Kidney glomerular epithelial cell (primary cell): ENCODE measurements around the gene SPTLC2.

Source experiments
- DNase-seq: peaks from one replicate; lab custom pipeline; 2025; lab: John Stamatoyannopoulos, UW

SPTLC2 gene

DNA sequence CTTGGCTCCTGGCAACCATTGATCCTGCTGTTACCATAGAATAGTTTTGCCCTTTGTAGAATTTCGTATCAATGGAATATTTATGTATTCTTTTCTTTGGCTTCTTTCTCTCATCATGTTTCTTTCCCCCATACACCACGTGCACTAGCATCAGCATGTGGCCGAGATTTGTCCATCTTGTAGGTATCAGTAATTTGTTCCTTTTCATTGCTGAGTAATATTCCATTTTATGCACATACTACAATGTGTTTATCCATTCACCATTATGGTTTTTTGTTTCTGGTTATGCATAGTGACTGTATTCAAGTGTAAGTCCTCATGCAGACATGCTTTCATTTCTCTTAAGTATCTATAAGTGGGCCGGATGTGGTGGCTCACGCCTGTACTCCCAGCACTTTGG, 113.3 kb downstream of the SPTLC2 start:
- no peak for DNase-seq

- DNase-seq = no peak
These were observed 114.2 kb downstream of the SPTLC2 start for GRCh38 chr14:77502109-77502782.

DNA sequence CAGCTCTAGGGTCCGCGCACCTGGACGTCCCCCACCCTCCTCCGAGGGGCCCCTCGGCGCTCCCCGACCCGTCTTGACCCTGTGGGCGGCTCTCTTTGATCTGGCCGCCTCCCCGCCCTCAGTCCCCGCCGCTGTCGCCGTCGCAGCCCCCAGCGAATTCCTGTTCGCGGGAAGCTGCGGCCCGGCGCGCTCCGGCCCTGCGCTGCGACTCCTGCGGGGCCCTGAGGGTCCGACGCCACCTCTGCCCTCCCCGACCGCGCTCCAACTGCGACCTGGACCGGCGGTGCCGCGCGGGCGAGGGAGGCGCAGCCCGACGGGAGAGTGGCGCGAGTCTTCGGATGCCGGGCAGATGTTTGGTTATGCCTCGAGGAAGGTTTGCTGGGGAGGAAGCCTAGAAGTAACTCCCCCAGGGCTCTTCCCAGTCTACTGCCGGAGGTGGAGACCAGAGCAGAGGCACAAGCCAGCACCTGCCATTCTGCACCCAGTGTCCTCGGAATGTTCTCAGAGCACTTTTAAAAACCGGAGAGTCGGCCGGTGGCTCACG, 117.4 kb downstream of the SPTLC2 start:
- no peak for DNase-seq

DNA sequence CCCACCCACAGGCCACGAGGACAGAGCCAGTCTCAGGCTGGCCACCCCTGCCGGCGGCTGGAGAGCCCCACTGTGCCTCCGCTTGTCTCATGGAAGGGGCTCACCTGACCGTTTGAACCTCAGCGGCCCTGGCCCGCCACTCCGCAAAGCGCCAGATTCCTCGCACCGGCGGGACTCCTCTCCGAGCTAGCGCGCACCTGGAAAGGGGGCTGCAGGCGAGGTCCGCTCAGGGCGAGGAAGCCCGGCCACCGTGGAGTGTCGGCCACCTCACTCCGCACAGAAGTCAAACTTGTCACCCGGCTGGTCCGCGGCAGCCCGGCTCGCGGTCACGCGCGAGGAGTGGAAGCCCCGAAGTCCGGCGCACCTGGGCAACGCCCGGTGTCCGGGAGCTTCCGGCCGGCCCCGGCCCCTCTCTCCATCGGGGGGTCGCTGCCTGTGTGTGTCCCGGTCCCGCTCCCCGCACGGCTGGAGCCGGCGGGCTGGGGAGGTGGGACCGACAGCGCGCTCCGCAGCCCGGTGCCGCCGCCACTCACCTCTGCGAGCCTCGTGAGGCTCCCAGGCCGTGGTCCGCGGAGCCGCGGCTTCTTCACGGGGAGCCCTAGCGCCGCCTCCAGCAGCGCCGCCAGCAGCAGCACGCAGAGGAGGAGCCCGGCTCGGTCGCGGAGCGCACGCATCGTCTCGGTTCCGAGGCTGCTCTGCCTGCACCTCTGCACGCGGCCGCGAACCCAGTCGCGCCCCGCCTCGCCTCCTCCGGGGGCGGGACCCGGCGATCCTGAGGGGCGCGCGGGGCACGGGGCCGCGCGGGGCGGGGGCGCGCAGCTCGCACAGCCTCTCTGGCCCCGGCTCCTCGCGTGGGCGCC, 118.1 kb downstream of the SPTLC2 start, which contains the start of gene ISM2:
Gene ISM2 (minus strand): TSS at position 697 of the 860 bp plus-strand sequence. CDS start 23 bp downstream, at position 674.
- no peak for DNase-seq

- DNase-seq = no peak
These were observed 121.1 kb downstream of the SPTLC2 start for GRCh38 chr14:77495334-77495733.

DNA sequence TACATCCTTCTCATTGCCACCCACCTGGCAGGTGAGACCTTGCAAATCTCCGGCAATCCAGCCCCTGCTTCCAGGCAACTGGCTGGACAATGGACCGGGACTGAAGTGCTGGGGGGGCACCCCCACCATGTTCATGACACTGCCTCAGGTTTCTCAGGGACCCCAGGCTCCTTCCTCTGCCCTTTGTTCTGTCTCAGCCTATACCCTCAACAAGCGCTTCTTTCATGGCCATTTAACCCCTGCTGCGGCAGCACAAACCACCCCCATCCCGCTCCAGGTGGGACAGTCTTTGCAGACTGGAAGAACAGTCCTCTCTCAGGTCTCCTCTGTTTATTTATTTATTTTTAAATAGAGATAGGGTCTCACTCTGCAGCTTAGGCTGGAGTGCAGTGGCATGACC, 125.4 kb downstream of the SPTLC2 start:
- no peak for DNase-seq

- no peak for DNase-seq
These were observed 126.0 kb downstream of the SPTLC2 start for GRCh38 chr14:77490347-77490986.

GRCh38 chr14:77489041-77489440, 127.4 kb downstream of the SPTLC2 start:
- DNase-seq = no peak

DNA sequence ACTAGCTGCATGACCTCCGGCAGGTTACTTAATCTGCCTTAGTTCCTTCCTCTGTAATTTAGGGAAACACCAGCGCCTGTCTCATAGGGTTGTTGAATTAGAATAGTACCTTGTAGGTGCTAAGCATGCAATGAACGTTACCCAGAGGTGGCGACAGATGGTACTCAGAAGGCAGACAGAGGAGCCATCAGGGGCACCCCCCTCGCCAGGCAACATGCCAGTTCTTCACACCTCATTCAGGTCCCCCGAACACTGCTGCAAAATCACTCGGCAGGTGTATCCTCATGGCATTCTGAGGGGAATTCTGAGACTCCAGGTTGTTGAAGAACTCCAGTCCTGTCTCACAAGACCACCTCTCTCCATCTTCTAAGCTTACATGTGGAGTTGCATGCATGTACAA, 127.9 kb downstream of the SPTLC2 start:
- DNase-seq = no peak

- peak; percentile 73 for DNase-seq
These were observed 130.3 kb downstream of the SPTLC2 start for GRCh38 chr14:77485901-77486678.

GRCh38 chr14:77485256-77485655, 131.2 kb downstream of the SPTLC2 start:
- DNase-seq = no peak

DNA sequence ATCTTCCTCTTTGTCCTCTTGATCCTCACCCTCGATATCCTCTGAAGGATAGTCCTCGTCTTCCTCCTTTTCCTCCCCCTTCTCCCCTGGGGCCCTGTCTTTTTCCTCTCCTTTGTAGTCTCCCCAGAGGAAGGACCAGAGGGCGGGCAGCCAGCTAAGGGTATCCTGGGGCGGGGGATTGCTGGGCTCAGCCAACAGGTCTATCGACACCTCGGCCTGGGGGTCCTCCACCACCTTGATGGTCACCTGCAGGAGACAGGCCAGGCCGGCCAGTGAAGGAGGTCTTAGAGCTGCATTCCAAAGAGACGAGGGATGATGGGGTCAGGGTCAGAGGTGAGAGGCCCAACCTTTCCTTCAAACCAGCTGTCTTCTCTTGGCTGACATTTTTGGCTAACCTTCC, 134.0 kb downstream of the SPTLC2 start:
- no peak for DNase-seq

DNA sequence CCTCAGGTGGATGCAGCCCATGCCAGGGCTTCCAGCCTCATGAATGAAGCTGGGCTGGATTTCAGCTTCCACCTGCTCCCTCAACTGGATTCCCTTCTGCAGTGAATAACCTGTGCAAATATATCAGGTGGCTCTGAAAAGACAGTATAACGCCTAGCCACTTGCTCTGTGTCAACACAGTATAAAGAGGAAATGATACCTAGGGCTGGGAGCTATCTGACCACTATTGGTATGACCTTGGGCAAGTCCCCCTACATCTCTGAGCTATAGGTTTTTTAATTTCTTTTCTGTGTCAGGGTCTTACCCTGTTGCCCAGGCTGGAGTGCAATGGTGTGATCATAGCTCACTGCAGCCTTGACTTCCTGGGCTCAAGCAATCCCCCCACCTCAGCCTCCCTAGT, 137.6 kb downstream of the SPTLC2 start:
- DNase-seq = no peak

- no peak for DNase-seq
These were observed 138.4 kb downstream of the SPTLC2 start for GRCh38 chr14:77478029-77478428.

DNA sequence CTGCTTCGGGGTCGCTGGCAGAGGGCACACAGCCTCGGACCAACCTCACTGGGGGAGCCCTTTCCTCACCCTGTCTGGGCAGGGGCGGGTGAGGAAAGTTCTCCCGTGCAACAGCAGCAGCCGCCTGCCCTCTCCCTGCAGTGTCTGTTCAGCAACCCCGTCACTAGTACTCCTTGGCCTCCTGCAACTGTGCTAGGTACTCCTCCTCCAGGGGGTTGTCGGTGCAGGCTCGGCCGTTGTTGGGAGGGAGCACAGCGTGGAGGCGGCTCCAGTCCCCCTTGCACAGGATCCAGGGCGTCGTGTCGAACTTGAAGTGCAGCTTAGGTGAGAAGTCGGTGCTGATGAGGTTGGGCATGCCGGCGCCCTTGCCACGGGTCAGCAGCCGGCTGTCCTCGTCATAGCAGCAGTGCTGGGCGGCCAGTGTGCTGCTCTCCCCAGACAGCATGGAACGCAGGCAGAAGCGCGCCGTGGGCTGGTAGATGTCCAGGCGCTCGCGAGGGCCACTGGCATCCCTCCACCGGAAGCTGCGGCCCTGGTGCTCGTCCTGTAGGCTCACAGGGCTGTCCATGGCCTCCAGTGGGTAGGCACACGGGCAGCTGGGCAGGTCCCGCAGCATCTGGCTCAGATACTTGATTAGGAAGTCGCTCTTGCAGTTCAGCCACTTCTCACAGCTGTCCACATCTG, 140.9 kb downstream of the SPTLC2 start:
- no peak for DNase-seq

DNA sequence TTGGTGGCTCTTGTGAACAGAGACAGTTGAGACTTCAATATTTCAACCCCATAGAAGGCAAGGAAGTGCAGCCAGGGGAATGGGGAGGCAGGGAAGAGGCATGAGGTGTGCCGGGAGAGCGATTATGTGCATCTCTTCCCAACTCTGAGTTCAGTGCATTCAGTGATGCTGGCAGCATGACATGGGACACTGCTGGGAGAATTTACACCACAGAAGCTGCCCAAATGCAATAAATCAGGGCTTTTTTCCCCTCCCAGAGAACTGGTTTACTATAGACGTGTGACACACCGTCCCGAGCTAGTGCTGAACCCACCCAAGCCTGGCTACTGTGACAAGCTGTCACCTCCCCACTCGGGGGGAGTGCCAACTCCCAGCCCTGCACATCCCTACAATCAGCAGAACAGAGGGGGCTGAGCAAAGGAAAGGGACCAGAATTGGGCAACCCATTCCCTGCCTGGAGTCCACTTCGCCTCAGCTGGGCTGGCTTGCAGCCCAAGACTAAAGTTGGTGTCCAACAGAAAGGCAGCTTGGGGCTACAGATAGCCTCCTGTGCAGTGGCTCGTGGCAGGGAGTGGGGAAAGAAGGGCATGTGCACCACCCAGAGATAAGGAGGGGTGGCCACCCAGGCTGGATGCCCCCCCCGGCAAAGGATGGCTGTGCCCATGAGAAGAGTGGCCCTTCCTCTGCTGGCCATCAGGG, 141.8 kb downstream of the SPTLC2 start:
- no peak for DNase-seq

GRCh38 chr14:77473921-77474320, 142.5 kb downstream of the SPTLC2 start:
- no peak for DNase-seq

DNA sequence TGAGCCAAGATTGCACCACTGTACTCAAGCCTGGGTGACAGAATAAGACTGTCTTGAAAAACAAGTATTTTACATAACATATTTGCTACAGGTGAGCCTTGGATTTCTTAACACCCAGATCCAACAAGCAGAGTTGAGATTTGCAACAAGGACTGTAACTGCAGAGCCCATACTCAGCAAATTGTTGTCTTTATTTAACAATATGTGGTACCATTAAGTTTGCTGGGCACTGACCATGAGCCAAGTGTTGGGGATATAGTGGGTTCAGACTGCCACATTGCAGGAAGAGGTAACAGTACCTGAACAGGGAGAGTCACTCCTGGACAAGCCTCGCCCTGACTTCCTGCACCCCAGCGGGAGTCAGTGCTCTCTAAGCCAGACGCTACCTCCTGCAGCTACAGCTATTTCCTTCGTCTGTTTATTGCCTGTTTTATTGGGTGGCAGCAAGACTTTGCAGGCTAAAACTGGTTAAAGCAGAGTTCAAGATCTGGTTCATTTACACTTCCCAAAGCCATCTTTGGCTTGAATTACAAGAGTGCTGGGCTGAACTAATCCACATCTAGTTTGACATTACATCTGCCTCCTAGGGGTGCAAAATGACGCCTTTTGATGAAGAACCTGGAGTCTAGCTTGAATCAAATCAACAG, 146.1 kb downstream of the SPTLC2 start:
- no peak for DNase-seq

DNA sequence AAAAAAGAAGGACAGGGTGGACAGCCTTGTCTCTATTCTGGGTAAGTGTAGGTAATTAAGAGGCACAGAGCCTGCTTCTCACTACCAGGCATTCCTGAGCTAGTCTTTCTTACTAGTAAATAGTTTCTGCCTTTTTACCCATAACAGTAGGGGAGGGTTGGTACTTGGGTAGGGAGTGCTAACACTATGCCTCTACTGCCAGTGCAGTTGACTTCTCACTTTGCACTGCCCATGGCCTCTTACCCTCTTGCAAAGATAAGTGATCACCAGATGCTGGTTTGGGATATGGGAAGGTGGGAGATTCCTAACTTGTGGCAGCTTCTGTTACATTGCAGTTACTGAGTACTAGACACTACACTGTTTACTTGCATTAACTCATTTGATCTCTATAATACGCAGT, 146.9 kb downstream of the SPTLC2 start:
- DNase-seq = no peak

DNA sequence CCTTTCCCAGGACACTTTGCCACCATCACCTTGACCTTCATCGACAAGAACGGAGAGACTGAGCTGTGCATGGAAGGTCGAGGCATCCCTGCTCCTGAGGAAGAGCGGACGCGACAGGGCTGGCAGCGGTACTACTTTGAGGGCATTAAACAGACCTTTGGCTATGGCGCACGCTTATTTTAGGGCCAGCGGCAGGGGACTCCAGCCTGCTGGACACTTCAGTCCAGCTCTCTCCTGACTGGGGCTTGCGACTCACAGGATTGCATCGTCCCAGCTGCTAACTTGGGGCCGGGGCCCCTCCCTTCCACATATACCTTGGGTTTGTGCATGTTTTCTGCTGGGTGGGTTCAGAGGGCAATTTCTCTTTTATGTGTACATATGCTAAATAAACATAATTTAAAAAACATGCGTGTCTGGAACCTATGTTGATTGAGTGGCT, 147.4 kb downstream of the SPTLC2 start:
- no peak for DNase-seq
